Heart left ventricle (tissue), 16 donors: ENCODE measurements around the gene LRP1-AS. TPM values are rescaled to one million over a fixed set of nuclear protein-coding genes. Genes with fewer than 3 reads are reported as not detected.
A peak's percentile ranks its signal among the peaks of the same experiment; 100 is the strongest.

Experiments used
- ATAC-seq, 4 donors: fragments of 200-7000 bp; cut with Tn5 transposase; one replicate each; pipeline ENCODE4 v1.9.1; 2020 to 2022; ENCODE audit warnings: moderate library complexity in 4 of 4, mild to moderate bottlenecking in 3 of 4, moderate number of reproducible peaks in 1 of 4
- DNase-seq, 5 donors: peaks; one replicate each; pipeline ENCODE4 v3.0.0-alpha.2; 2020
- H3K27ac ChIP-seq, 12 donors: fragments of 200-600 bp; sonication (generic) in 4 of 12; one replicate each; pipeline versions ENCODE4 v1.5.0 to v1.8.0; 2016 to 2022; ENCODE audit warnings: mild to moderate bottlenecking in 2 of 12
- H3K27me3 ChIP-seq, 9 donors: fragments of 200-600 bp; sonication (generic) in 2 of 9; one replicate each; pipeline versions ENCODE4 v1.5.1 to v1.8.0; 2016 to 2022; ENCODE audit warnings: mild to moderate bottlenecking in 3 of 9
- H3K36me3 ChIP-seq, 9 donors: fragments of 200-600 bp; sonication (generic) in 2 of 9; one replicate each; pipeline versions ENCODE4 v1.5.0 to v1.8.0; 2018 to 2022; ENCODE audit warnings: mild to moderate bottlenecking in 2 of 9
- H3K4me1 ChIP-seq, 12 donors: fragments of 200-600 bp; sonication (generic) in 4 of 12; one replicate each; pipeline versions ENCODE4 v1.5.0 to v1.8.0; 2016 to 2022; ENCODE audit warnings: mild to moderate bottlenecking in 3 of 12
- H3K4me3 ChIP-seq, 12 donors: fragments of 200-600 bp; sonication (generic) in 4 of 12; one replicate each; pipeline versions ENCODE4 v1.5.0 to v1.8.0; 2017 to 2022; ENCODE audit warnings: mild to moderate bottlenecking in 9 of 12, moderate library complexity in 4 of 12
- H3K9me3 ChIP-seq, 12 donors: fragments of 200-600 bp; sonication (generic) in 4 of 12; one replicate each; pipeline versions ENCODE4 v1.5.0 to v1.8.0; 2016 to 2022; ENCODE audit warnings: mild to moderate bottlenecking in 1 of 12
- POLR2A ChIP-seq, 2 donors: fragments of 450-650 bp; IDR thresholded peaks; one replicate each; pipeline ENCODE4 v1.6.1; 2017; ENCODE audit warnings: antibody characterized with exemption in 2 of 2, mild to moderate bottlenecking in 2 of 2, moderate library complexity in 2 of 2
- WGBS, 4 donors: extraction: QIAGEN DNeasy Blood & Tissue Kit in 2 of 4; methylation state at CpG; one replicate each; pipeline versions ENCODE4 v1.1.5 to v1.1.7; 2013 to 2018; 5-methylcytosine and 5-hydroxymethylcytosine counted together
- intact Hi-C, 10 donors: fragments of 100-400 bp; cut with DNase I; formaldehyde crosslinking; loops; one replicate each; pipeline versions ENCODE4 v1.11.1 to v1.14.2; 2022
- polyA plus RNA-seq, 2 donors: library from polyadenylated mRNA; stranded (reverse); fragments of 200-250 nt; gene quantifications; one replicate each; pipeline ENCODE4 v1.2.3, GENCODE V29; 2013
- total RNA-seq, 9 donors: library from RNA; depleted of rRNA in 2 of 9; stranded (reverse); fragments of >200 nt in 2 of 9; fragmentation: NEBNext Ultra II Directional in 3 of 9; extraction: Animal tissue kit (Norgen Biotek cat#: 25700) in 3 of 9; gene quantifications; one replicate each; pipeline versions ENCODE4 v1.1.0 to v1.2.4, GENCODE V29; 2016 to 2023
- TF ChIP-seq, protein P1 (sequence below), 12 donors: fragments of 200-600 bp; sonication (generic) in 4 of 12; IDR thresholded peaks; one replicate each; pipeline versions ENCODE4 v1.5.0 to v1.8.0; 2018 to 2022; ENCODE audit warnings: antibody characterized with exemption in 12 of 12, mild to moderate bottlenecking in 5 of 12
- donor health status: ischemic (EF 13 %, LVEDD 7.1; RV severe dilation, severe dysfunction).
- donor health status: healthy with polysubstance abuse.
- donor health status: DM: no; HTN: yes; CAD: no.
- donor health status: DM: no; HTN: no; CAD: no.
- donor health status: ischemic (EF 25% LVEDD 6.9; RV normal size, moderate dysfunction).
- donor health status: ischemic (EF 25% LVEDD 5.7; RV mildly dilated, moderate dysfunction).
- donor health status: healthy.
- donor health status: DM: yes; HTN: yes; CAD: no.
- donor health status: ischemic (EF 35%, LVEDD 5.7; RV mildly dilated, moderate dysfunction).
- donor health status: nonischemic (EF 11% LVEDD 7.7; RV severe dilation, severe dysfunction).
- donor health status: DM: yes; HTN: yes; CAD: no.
- donor health status: PGD.
- donor health status: ischemic (EF 29% LVEDD 5.4; RV normal size, mild dysfunction).
- donor health status: nonischemic (EF 23%, LVEDD 6.1; RV moderate dilation, normal function).

Gene LRP1-AS
- total and polyA plus RNA-seq, 11 donors: not detected

DNA sequence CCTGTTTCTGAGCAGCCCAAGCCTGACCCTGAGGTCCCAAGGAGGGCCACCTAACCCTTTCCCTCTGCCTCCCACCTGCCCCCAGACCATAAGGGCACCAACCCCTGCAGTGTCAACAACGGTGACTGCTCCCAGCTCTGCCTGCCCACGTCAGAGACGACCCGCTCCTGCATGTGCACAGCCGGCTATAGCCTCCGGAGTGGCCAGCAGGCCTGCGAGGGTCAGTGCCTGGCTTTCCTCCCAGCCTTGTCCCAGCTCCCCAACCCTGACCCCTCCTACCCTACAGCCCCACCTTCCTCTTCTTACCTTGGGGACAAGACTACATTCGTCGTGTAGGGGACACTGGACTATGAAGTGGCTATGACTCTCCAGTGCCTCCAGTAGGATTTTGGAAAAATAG, 33.7 kb upstream of the LRP1-AS start:
- intact Hi-C loops: loop anchor here in 4 of 10 donors (2.0 to 10.0 kb wide), 4 partner anchors 54 to 116 kb away; no protein-coding TSS in a partner anchor
- H3K27me3 ChIP-seq: no peaks in the 10 kb centered on the region
- no peak for TF ChIP-seq POLR2A (IDR thresholded peaks at IDR 0.05)
- TF ChIP-seq, protein P1, sequence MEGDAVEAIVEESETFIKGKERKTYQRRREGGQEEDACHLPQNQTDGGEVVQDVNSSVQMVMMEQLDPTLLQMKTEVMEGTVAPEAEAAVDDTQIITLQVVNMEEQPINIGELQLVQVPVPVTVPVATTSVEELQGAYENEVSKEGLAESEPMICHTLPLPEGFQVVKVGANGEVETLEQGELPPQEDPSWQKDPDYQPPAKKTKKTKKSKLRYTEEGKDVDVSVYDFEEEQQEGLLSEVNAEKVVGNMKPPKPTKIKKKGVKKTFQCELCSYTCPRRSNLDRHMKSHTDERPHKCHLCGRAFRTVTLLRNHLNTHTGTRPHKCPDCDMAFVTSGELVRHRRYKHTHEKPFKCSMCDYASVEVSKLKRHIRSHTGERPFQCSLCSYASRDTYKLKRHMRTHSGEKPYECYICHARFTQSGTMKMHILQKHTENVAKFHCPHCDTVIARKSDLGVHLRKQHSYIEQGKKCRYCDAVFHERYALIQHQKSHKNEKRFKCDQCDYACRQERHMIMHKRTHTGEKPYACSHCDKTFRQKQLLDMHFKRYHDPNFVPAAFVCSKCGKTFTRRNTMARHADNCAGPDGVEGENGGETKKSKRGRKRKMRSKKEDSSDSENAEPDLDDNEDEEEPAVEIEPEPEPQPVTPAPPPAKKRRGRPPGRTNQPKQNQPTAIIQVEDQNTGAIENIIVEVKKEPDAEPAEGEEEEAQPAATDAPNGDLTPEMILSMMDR (IDR thresholded peaks at IDR 0.05): no peak
- H3K36me3 ChIP-seq: peaks cover 0 to 99% (median 86%) of the 10 kb centered on the region in 9 donors
- peak in 1 of 5 donors; percentile 56 for DNase-seq
- WGBS, 4 donors: 76 to 83% (median 80%) methylated on average over 8 to 9 of the region's 9 CpGs
- no peak for ATAC-seq
- no peak overlapping the region for H3K27ac ChIP-seq
- H3K4me3 ChIP-seq: no peak overlapping the region
- H3K9me3 ChIP-seq: no peaks in the 10 kb centered on the region
- H3K4me1 ChIP-seq: no peaks in the 10 kb centered on the region

DNA sequence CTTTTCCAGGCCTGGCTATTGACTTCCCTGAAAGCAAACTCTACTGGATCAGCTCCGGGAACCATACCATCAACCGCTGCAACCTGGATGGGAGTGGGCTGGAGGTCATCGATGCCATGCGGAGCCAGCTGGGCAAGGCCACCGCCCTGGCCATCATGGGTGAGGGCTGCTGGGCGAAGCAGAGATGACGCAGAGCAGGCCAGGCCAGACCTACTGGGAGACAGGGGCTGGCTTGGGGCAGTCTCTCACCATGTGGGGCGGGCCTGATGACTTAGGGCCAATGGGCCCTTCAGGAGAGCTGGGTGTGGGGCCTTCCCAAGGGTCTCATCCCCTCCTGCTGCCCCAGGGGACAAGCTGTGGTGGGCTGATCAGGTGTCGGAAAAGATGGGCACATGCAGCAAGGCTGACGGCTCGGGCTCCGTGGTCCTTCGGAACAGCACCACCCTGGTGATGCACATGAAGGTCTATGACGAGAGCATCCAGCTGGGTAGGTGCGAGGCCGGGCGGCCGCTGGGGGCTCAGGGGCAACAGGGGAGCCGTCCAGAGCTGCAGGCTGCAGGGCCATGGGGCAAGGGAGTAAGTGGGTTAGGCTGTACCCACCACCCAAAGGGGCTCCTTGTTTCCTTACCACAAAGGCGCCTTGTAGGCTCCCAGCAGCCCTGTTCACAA, 33.0 kb upstream of the LRP1-AS start:
- Histone ChIP-seq H3K4me1 (peaks cover 0 to 4% (median 0%) of the 10 kb centered on the region in 12 donors), H3K36me3 (peaks cover 0 to 99% (median 84%) of the 10 kb centered on the region in 9 donors), H3K4me3 (no peak overlapping the region), H3K27ac (no peak overlapping the region), H3K27me3 (no peaks in the 10 kb centered on the region), H3K9me3 (no peaks in the 10 kb centered on the region)
- intact Hi-C loops: loop anchor here in 4 of 10 donors (2.0 to 10.0 kb wide), 4 partner anchors 54 to 116 kb away; no protein-coding TSS in a partner anchor
- DNase-seq: no peak
- no peak for ATAC-seq
- TF ChIP-seq, protein P1 (IDR thresholded peaks at IDR 0.05): no peak
- TF ChIP-seq POLR2A (IDR thresholded peaks at IDR 0.05): no peak
- WGBS, 4 donors: 92 to 96% (median 94%) methylated on average over 8 to 20 of the region's 20 CpGs

DNA sequence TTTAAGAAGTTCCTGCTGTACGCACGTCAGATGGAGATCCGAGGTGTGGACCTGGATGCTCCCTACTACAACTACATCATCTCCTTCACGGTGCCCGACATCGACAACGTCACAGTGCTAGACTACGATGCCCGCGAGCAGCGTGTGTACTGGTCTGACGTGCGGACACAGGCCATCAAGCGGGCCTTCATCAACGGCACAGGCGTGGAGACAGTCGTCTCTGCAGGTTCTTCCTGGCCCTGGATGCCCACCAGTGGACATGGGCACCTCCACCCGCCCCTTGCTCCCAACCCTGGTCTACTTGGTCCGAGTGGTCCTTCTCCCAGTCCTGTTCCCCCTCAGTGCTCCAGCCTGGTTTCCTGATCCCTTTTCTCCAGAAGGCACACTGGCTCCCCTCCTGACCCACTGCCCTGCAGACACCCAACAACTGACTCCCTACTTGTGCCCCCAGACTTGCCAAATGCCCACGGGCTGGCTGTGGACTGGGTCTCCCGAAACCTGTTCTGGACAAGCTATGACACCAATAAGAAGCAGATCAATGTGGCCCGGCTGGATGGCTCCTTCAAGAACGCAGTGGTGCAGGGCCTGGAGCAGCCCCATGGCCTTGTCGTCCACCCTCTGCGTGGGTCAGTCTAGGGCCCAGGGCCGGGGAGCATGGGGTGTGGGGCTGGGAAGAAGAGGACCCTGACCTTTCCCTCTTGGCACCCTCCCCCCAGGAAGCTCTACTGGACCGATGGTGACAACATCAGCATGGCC, 32.1 kb upstream of the LRP1-AS start:
- Histone ChIP-seq H3K4me1 (peaks cover 0 to 13% (median 1%) of the 10 kb centered on the region in 12 donors), H3K4me3 (no peak overlapping the region), H3K36me3 (peaks cover 0 to 97% (median 80%) of the 10 kb centered on the region in 9 donors), H3K27ac (no peak overlapping the region), H3K9me3 (no peaks in the 10 kb centered on the region), H3K27me3 (no peaks in the 10 kb centered on the region)
- DNase-seq (peak in 1 of 5 donors; percentile 52), ATAC-seq (no peak)
- 92 to 95% (median 94%) methylated on average over 27 of the region's 27 CpGs for WGBS, 4 donors
- intact Hi-C loops: loop anchor here in 5 of 10 donors (2.0 to 10.0 kb wide), 4 partner anchors 53 to 115 kb away; no protein-coding TSS in a partner anchor
- TF ChIP-seq POLR2A (IDR thresholded peaks at IDR 0.05): no peak
- TF ChIP-seq, protein P1 (IDR thresholded peaks at IDR 0.05): no peak

DNA sequence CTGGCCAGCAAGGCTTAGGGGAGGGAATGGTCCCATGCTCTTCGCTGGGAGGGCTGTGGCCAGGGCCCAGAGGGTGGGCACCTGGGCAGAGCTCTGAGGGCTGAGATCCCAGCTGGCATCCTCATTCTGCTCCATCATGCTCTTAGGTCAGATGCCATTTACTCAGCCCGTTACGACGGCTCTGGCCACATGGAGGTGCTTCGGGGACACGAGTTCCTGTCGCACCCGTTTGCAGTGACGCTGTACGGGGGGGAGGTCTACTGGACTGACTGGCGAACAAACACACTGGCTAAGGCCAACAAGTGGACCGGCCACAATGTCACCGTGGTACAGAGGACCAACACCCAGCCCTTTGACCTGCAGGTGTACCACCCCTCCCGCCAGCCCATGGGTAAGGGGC, 30.8 kb upstream of the LRP1-AS start:
- Histone ChIP-seq H3K27me3 (no peaks in the 10 kb centered on the region), H3K36me3 (peaks cover 0 to 97% (median 77%) of the 10 kb centered on the region in 9 donors), H3K4me3 (no peak overlapping the region), H3K9me3 (no peaks in the 10 kb centered on the region), H3K27ac (no peak overlapping the region), H3K4me1 (peaks cover 0 to 15% (median 1%) of the 10 kb centered on the region in 12 donors)
- no peak for DNase-seq
- intact Hi-C loops: loop anchor here in 2 of 10 donors (5.0 to 10.0 kb wide), 2 partner anchors 111 to 113 kb away; no protein-coding TSS in a partner anchor
- no peak for TF ChIP-seq POLR2A (IDR thresholded peaks at IDR 0.05)
- TF ChIP-seq, protein P1 (IDR thresholded peaks at IDR 0.05): no peak
- WGBS, 4 donors: 87 to 93% (median 91%) methylated on average over 12 to 14 of the region's 14 CpGs
- no peak for ATAC-seq
